Gastrocnemius medialis (tissue), 4 donors: ENCODE results near the gene CWH43.

ENCODE experiments used
- CTCF ChIP-seq, 5 experiments: fragments of 450-650 bp in 3 of 5; fragments of 200-600 bp in 2 of 5; sonication (generic) in 2 of 5; IDR thresholded peaks in 4 of 5; conservative IDR thresholded peaks in 1 of 5; 1 replicate in 4 of 5; 2 replicates in 1 of 5; pipeline ENCODE4 v1.5.1; 2016 to 2019; ENCODE audit warnings: antibody characterized with exemption in 5 of 5, mild to moderate bottlenecking in 3 of 5, moderate library complexity in 3 of 5
- POLR2A ChIP-seq, 2 donors: fragments of 450-650 bp; IDR thresholded peaks; one replicate each; pipeline ENCODE4 v1.6.1; 2017; ENCODE audit warnings: antibody characterized with exemption in 2 of 2, mild to moderate bottlenecking in 2 of 2, moderate library complexity in 2 of 2

- TF ChIP-seq CTCF (IDR thresholded peaks at IDR 0.05 in 4 of 5, conservative IDR thresholded peaks at IDR 0.05 in 1 of 5) (no peak), POLR2A (IDR thresholded peaks at IDR 0.05) (no peak)
Observed at GRCh38 chr4:48954314-48954713, 31.8 kb upstream of the CWH43 start.
